ENCODE measurements around the gene SKAP1.

SKAP1 gene

DNA sequence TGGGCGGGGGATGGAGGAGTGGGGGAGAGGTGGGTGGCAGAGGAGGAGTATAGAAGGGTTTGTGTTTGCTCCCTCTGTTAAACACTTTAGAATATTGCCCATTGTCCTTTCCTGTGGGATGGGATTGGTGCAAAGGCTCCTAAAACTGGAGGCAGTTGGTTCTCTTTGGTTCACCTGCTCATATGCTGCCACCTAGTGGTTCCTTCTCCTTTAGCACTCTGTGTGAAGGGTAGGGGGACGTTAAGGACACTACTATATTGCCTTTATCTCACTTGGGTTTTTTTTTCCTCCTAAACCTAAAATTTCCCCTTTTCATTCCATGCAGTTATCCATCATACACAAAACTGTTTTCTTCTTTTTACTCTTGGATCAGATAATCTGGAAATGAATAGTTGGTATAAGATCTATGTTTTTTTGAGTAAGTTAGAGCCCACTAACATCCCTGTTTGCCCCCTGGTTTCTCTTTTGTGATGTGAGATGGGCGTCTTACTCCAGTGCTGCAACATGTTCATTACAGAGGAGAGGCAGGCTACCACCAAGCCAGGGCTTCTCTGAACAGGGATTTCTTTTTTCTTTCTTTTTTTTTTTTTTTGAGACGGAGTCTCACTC, 298.7 kb downstream of the SKAP1 start:
- peak; percentile 90 for DNase-seq

DNA sequence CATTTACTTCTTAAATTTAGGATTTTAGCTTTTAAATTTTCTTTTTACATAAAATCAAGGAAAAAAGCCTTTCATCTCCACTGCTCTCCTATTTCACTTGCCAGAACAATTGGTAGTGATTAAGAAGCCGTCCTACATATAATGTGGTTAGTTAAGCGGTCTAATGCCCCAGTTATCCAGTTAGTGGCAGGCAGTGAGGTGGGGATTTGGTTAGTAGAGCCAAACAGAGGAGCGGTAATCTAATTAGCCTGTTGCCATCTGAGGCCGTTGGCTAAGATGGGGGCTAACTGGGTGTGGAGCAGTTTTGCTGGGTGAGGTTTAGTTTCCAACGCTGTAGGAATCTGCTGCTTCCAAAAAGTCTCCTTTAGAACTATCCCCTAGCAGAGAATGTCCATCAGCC, 300.0 kb downstream of the SKAP1 start:
- no peak for DNase-seq

DNA sequence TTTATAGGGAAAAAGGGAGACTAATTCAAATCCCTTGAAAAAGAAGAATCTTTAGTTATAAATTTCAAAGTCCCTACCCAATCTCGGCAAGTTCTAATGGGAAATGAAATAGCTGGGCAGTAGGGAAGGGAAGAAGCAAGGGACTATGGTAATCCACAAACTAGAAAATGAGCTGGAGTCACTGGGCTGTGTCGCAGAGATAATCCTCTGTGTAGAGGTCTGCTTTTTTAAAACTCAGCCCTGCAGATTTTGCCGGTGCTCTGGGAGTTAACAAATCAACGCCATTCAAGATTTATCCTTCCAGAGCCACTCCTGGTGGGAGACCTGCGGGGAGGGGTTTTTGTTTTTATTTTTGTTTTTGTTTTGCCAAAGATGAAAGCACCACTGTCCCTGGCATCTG, 301.6 kb downstream of the SKAP1 start:
- no peak for DNase-seq

DNA sequence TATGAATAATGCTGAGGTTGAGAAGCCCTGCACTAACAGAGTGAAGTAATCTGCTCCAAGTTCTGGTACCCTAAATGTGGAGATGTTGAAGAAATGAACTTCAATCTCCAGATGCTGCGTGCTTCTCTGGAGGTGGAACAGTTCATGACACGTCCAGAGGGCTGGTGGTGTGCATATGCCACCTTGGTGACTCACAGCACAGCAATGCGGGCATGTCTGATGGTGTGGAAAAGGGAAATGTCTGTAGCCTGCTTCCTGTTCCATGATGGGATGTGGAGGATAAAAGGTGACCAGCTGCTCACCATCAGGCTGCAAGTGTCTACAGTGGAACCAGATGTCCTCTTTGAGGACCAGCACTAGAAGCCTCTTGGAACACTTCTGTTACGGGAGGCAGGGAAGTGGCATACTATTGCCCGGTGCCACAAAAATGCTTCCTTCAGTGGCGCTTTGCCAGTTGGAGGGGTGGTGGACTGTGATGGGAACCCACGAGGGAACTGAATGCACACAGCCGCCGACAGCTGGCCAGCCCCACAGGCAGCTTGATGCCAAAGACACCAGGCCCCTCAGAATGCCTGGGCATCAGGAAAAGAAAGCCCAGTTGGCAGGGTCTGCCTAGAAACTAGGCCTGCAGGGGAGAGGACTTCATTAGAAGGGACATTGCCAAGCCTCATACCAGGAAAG, 302.5 kb downstream of the SKAP1 start:
- no peak for DNase-seq

DNA sequence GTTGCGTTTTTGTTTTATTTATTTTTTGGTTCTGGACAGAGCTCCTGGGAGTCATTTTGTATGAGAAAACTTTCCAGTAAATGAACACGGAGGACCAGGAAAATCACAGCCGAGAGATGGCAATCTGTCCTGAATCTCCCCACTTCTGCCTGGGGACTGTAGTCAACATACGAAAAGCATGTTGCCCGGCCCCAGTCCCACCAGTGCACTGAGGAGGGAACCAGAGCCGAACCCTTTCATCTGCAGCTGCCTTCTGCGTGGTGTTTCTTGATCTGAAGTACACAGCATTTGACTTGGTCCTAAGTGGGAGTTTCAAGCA, 303.5 kb downstream of the SKAP1 start:
- no peak for DNase-seq

DNA sequence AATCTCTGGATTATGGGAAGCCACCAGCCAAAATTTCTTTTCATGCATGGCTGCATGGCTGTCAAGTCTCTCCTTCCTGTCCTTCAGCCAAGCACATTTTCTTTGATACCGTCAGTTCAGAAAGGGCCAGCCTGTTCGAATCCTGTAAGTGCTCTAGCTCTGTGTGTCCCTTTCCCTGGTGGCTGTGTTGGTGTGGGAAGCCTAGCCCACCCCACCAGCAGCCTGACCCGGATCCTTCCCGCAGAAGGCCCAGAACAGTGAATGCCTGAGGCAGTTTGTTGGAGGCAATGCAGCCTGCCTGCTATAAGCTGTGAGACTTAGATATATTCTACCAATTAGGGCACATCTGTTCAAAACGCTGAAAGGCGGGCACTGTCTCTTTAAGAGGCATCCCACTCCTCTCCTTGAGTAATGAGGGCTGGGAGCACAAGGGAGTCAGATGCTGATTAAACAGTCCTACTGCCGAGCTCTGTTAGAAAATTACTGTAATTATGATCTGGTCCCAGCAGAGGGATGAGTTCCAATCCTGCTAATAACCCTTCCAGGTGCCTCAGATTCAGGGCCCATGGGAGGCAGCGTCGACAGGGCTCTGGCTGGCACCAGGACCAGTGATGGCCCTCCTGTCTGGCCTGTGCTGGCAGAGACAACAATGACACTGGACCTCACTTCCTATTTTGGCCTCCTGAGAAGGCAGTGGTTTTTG, 304.0 kb downstream of the SKAP1 start:
- DNase-seq: peak; percentile 48

DNA sequence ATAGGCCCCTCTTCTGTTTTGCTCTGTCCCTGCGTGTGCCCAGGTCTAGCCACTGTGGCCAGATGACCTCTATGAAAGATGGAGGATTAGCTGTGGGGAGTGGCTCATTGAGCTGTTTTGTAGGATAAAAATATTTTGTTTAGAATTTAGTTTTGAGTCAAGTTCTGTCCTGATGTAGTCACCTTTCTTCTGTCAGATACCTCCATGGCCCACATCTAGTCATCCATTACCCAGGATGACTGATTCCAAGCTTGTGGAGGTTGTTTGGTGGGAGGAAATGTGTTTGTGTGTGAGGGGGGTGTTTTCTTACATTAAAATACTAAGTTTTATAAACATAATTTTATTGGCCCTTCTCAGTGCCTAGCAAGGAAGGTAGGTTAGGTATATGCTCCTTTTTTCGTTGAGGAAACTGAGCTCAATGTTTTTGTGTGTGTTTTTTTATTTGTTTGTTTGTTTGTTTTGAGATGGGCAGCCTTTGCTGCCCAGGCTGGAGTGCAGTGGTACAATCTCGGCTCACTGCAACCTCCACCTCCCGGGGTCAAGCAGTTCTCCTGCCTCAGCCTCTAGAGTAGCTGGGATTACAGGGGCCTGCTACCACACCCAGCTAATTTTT, 306.1 kb downstream of the SKAP1 start:
- no peak for DNase-seq

DNA sequence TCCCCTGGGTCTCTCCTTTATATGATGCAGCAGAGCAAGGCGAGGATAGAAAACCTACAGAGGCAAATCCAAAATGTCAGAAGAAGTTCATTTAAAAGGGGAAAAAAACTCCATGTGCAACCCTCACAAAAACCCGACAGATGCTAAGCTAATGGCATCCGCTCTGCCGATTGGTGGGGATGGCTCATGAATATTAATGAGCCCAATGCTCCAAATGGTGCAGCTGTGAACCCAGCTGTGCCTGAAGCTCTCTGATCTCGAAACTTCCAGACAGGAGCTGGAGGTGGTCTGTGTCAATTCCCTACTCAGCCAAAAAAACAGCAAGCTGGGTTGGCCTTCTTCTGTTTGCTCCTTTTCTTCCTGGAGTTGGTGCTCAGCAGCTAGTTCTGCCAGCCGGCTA, 306.9 kb downstream of the SKAP1 start:
- peak; percentile 60 for DNase-seq

DNA sequence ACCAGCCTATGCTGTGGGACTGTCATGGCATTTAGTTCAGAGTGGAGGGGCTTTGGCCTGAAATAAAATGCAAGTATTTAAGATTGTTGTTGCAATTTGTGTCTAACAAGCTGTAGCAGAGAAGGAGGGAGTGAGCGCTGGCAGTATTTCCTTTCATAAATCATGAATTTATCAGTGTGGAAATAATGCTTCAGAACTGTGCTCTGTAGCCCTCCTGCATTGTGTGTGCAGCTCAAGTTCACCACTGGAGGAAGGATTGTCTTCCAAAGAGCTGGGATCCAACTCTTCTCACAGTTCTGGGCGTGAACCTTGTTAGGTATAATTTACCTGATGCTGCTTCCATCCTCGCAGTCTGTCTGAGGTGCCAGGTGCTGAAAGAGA, 307.4 kb downstream of the SKAP1 start:
- DNase-seq: no peak

DNA sequence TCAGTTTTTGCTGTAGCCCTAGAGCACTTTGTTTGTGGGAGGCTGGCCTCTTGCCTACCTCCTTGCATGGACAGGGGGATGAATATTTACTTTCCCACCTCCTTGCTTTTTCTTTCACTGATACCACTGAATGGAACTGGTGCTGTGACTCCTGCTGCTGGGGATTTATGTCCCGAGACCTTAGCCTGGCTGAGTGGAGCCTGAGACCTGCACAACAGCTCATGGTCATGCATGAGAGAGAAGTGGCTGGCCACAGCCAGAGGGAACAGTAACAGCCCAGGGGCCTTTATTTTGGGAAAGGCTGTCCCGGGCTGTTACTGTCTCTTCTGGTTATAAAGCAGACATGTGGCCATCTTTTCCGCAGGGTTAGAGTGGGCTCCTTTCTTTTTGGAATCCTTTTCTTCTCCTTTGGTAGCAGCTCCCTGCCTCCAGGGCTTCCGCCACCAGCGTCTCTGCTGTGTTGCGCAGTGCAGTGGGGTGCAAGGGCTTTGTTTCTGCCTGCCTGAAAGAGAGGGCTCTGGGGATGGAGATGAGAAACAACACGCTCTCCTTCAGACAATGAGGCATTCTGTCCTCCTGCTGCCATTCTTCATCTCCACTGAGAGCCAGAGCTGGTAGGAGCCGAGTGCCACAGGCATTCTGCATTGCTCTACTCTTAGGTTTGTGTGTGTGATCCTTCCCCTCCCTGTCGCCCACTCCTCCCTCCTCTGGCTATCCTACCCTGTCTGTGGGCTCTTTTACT, 307.9 kb downstream of the SKAP1 start:
- no peak for DNase-seq

DNA sequence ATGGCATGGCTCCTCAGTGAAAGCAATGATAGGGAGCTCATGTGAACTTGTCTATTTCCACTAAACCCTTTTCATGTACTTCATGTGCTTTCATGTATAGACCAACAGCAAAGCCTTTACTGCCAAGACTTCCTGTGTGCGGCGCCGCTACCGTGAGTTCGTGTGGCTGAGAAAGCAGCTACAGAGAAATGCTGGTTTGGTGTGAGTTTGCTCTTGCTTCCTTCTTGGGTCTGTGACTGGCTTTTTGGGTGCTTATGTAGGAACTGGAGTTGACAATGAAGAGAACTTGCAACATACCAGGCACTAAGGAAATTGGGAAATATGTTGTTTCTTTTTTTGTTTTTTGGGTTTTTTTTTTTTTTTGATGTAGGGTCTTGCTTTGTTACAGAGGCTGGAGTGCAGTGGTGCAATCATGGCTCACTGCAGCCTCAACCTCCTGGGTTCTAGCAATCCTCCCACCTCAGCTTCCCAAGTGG, 316.8 kb downstream of the SKAP1 start:
- DNase-seq: no peak

DNA sequence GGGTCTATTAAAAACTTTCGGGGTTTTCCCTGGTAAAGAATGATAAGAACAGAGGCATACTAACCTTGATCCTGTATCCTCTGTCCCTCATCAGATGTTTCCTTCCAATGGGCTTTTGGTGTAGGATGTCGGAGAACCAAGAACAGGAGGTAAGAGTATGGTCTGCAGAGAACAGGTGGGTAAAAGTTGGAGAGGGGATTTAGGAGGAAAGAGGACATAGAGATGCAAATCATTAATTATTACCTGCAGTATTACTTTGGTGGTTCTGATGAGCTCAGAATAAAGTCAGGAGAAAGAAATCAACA, 318.1 kb downstream of the SKAP1 start:
- no peak for DNase-seq

DNA sequence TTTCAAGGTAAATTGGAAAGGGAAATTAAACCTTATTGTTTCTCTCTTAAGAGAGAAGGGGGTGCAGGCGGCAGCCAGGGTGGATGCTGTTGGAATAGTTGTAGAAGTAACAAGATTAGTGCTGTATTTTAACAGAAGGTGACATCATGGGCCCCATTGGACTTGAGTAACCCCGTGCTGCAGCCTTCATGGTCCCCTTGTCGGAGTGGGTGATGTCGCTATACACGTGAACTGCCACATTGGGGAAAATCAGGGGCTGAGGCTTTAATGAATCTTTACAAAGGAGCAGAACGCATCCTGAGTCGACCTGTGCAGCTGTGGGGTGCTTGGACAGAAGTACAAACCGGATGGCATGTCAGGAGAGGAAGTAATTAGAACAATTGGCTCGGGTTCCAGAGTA, 319.3 kb downstream of the SKAP1 start:
- no peak for DNase-seq

DNA sequence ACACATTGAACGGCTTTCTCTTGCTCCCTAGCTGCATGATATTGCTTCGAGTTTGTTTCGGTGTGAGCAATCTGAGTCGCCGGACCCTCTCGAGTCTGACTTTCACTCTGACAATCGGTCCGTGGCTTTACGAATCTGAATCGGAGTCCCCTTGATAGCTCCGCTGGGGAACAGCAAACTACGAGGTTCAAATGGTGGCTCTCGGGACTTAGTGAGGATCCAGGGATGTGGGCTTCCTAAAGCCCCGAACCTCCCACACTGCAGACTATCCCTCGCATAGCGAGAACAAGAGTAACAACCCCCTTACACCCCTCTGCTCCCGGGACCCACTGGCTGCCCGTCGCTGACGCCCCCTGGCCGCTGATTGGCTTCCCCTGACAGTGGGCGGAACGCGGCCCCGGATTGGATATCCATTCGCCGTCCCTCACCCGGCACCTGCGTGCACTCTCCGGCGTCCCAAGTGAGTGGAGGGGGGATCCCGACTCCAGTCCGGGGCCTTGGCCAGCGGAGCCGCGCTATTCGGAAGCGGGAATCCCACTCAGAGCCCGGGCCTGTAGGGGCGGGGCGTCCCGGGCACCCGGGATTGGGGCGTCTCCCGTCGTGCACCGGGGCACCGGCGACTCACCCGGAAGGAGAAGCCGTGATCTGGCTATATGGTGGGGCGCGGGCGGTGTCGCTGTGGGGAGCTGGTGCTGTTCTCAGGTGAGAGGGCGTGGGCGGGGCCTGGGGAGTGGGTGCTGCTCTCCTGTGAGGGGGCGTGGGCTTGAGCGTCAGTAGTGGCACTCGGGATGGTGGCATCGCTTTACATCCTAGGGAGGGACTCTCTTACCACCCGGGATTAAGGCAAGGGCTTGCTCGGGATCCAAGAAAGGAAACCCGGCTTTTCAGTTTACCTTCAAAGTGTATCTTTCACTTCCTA, 322.6 kb downstream of the SKAP1 start, which contains the start of gene SNX11:
SNX11 (plus strand) TSS at position 630 of the 919 bp plus-strand sequence. CDS start 4,278 bp downstream, outside the sequence.
- peak; percentile 96 for DNase-seq

DNA sequence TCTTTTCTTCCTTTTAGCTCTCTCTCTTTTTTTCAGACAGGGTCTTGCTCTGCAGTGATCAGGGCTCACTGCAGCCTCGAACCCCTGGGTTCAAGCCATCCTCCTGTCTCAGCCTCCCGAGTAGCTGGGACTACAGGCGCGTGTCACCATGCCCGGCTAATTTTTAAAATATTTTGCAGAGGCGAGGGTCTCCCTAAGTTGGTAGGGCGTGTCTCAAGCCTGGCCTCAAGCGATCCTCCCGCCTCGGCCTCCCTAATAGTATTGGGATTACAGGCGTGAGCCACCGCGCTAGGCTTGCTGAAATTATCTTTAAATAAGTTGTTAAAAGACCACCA, 323.2 kb downstream of the SKAP1 start:
- DNase-seq: no peak

DNA sequence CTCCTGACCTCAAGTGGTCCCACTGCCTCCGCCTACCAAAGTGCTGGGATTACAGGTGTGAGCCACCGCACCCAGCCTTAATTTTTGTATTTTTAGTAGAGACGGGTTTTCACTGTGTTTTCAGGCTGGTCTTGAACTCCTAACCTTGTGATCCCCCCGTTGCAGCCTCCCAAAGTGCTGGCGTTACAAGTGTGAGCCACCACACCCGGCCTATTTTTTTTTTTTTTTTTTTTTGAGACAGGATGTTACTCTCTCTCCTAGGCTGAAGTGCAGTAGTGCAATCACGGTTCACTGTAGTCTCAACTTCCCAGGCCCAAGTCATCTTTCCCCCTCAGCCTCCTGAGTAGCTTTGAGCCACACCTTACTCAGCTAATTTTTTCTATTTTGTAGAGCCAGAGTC, 325.6 kb downstream of the SKAP1 start:
- DNase-seq: no peak

DNA sequence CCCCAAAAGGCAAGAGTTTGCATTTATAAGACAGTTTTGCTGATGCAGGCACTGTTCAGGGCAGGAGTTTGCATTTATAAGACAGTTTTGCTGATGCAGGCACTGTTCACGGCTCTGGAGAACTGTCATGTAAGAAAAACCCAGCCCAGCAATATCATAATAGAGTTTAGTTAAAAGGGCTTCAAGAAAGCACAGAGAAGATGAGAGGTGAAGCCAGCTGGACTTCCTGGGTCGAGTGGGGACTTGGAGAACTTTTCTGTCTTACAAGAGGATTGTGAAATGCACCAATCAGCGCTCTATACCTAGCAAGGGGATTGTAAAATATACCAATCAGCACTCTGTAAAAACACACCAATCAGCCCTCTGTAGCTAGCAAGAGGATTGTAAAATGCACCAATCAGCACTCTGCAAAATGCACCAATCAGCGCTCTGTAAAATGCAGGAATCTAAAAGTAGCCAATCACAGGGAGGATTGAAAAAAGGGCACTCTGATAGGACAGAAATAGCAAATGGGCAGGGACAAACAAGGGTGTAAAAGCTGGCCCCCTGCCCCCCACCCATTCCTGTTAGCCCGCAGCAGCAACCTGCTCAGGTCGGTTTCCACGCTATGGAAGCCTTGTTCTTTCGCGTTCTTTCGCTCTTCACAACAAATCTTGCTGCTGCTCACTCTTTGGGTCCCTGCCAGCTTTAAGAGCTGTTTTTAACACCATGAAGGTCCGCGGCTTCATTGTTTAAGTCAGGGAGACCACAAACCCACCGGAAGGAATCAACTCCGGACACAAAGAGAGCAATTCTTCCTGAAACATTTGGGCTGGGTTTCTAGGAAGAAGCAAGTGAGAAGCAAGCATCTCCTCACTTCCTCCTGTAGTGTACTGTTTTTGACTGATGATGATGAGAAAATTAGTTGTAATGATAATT, 327.0 kb downstream of the SKAP1 start:
- no peak for DNase-seq

DNA sequence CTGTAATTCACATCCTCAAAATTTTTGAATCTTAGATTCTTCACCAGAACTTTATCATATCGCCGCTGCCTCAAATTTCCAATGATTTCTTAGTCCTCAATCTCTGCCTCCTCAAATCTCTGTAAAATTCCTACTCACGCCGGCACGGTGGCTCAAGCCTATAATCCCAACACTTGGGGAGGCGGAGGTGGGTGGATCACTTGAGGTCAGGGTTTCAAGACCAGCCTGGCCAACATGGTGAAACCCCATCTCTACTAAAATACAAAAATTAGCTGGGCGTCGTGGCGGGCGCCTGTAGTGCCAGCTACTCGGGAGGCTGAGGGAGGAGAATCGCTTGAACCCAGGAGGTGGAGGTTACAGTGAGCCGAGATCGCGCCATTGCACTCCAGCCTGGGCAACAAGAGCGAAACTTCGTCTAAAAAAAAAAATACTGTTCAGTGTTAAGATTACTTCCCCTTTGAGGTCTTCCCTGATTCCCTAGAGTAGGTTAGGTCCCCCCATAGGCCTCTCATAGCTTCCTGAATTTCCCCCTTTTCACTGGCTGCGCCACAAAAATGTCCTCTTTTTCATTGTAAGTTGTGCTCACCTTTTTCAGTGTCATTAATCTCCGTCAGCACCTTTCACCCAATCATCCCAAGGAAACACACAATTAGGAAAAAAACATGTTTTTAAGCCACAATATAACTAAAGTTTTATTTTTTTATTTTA, 327.8 kb downstream of the SKAP1 start:
- DNase-seq: no peak

DNA sequence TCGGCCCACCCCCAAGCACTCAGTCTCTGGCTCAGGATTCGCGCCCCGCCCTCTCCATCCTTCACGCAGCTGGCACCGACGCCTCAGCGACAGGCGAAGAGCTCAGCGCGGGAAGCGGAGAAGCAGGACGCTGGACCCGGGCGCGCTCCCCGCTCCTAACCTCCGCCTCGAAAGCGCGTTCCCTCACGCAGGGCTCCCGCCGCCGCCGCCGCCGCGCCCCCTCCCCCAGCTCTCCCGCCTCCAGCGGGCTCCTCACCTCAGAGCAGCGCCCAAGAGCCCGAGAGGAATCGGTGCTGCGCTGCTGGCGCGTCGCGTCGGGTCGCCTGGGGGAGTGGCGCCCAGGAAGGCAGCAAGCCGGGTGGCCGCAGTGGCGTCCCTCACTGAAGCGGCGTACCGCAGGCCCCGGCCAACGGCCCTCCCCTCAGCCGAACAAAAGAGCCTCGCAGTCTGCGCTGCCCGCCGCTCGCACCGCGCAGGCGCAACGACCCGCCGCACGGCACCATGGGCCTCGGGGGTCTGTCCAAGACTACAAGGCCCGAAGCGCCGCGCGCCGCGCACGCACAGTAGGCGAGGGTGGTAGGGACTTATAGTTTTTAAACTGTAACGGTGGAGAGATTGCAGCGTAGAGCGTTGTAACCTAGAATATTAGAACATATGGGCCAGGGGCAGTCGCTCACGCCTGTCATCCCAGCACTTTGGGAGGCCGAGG, 328.8 kb downstream of the SKAP1 start, which contains the start of gene CBX1:
CBX1 (minus strand) TSS at position 467 of the 709 bp plus-strand sequence. CDS start 24,474 bp downstream, outside the sequence.
- peak; percentile 98 for DNase-seq

DNA sequence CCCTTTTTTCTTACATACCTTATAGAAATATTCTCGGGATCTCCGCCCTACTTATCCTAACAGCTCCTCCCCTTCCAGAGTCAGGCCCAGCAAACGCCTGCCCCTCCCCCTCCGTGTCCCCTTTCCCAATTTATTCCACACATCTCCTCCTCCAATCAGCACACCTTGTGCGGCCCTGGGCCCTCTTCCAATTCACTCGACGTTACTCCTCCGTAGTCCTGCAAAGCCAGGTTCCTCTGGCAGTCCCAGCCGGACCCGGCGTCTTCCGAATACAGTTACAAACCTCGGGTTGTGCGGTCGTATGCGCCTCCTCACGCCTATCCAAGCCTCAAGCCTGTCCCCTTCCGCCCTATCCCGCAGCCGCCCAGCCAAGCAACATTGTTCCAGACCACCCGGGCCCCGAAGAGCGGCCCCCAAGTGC, 329.4 kb downstream of the SKAP1 start:
- peak; percentile 85 for DNase-seq

All from eye (tissue), 1 donor.